ENCODE measurements around the gene SBNO2. TPM values are rescaled to one million over a fixed set of nuclear protein-coding genes. Genes with fewer than 3 reads are reported as not detected.

SBNO2 gene
- total RNA-seq, 1 donor from 2014 or later: 53.0 TPM

DNA sequence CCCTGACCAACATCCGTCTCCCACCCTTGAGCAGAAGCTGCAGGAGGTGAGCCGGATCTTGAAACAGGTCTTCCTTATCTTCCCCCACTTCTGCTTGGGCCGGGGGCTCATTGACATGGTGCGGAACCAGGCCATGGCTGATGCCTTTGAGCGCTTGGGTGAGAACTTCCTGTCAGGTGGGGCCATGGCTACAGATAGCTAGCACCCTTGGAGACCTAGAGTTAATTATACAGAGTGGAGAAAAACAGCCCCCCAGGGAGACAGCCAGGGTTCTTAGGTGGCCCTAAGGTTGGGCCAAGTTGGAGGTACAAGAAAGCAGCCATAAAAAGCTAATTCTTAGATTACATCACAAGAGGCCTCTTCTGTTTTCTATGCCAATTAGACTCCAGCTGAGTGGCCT is 116.0 kb downstream of the SBNO2 start:
- no peak for DNase-seq (ENCODE audit: low spot score in 2 of 2, unreplicated experiment in 2 of 2)
- no peaks in the 10 kb centered on the region for H3K9me3 Mint-ChIP-seq
- TF ChIP-seq, protein P1, sequence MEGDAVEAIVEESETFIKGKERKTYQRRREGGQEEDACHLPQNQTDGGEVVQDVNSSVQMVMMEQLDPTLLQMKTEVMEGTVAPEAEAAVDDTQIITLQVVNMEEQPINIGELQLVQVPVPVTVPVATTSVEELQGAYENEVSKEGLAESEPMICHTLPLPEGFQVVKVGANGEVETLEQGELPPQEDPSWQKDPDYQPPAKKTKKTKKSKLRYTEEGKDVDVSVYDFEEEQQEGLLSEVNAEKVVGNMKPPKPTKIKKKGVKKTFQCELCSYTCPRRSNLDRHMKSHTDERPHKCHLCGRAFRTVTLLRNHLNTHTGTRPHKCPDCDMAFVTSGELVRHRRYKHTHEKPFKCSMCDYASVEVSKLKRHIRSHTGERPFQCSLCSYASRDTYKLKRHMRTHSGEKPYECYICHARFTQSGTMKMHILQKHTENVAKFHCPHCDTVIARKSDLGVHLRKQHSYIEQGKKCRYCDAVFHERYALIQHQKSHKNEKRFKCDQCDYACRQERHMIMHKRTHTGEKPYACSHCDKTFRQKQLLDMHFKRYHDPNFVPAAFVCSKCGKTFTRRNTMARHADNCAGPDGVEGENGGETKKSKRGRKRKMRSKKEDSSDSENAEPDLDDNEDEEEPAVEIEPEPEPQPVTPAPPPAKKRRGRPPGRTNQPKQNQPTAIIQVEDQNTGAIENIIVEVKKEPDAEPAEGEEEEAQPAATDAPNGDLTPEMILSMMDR (IDR thresholded peaks at IDR 0.05; ENCODE audit: unreplicated experiment): no peak
- H3K36me3 Mint-ChIP-seq: no peaks in the 10 kb centered on the region
- H3K4me1 Mint-ChIP-seq: no peaks in the 10 kb centered on the region
- H3K27me3 Mint-ChIP-seq (ENCODE audit: low read depth): no peaks in the 10 kb centered on the region
- no peak overlapping the region for H3K4me3 Mint-ChIP-seq
- H3K27ac Mint-ChIP-seq: no peak overlapping the region

Other genes with a start within 250 kb of the SBNO2 start
- gene ARID3A, start 248.2 kb downstream of the SBNO2 start, total RNA-seq: 65.9 to 72.4 TPM (median 70.6 TPM) in 3 replicates
- 59.3 to 65.2 TPM (median 59.4 TPM) in 3 replicates for gene WDR18, start 189.9 kb downstream of the SBNO2 start, total RNA-seq
- 0.29 to 0.36 TPM (median 0.34 TPM) in 3 replicates for gene GRIN3B, start 173.8 kb downstream of the SBNO2 start, total RNA-seq
- 232 to 245 TPM (median 242 TPM) in 3 replicates for gene TMEM259, start 153.1 kb downstream of the SBNO2 start, total RNA-seq
- not detected in 3 replicates for gene RNU6-2, start 152.7 kb downstream of the SBNO2 start, total RNA-seq
- gene CNN2, start 147.7 kb downstream of the SBNO2 start, total RNA-seq: 492 to 501 TPM (median 493 TPM) in 3 replicates
- 18.0 to 22.5 TPM (median 20.1 TPM) in 3 replicates for gene ABCA7, start 134.2 kb downstream of the SBNO2 start, total RNA-seq
- gene ARHGAP45, start 107.1 kb downstream of the SBNO2 start, total RNA-seq: 2.4 to 3.8 TPM (median 3.2 TPM) in 3 replicates
- 137 to 145 TPM (median 143 TPM) in 3 replicates for gene POLR2E, start 78.9 kb downstream of the SBNO2 start, total RNA-seq
- gene GPX4, start 70.3 kb downstream of the SBNO2 start, total RNA-seq: 190 to 208 TPM (median 201 TPM) in 3 replicates
- gene STK11, start 31.5 kb upstream of the SBNO2 start, total RNA-seq: 71.7 to 73.0 TPM (median 71.8 TPM) in 3 replicates
- gene CBARP, start 63.7 kb upstream of the SBNO2 start, total RNA-seq: 9.0 to 10.4 TPM (median 9.2 TPM) in 3 replicates
- gene ATP5F1D, start 67.5 kb upstream of the SBNO2 start, total RNA-seq: 105 to 115 TPM (median 108 TPM) in 3 replicates
- 168 to 177 TPM (median 172 TPM) in 3 replicates for gene MIDN, start 74.3 kb upstream of the SBNO2 start, total RNA-seq
- gene CIRBP, start 95.1 kb upstream of the SBNO2 start, total RNA-seq: 659 to 674 TPM (median 670 TPM) in 3 replicates
- gene FAM174C, start 101.3 kb upstream of the SBNO2 start, total RNA-seq: 24.4 to 25.8 TPM (median 25.5 TPM) in 3 replicates
- 13.1 to 15.0 TPM (median 14.0 TPM) in 3 replicates for gene EFNA2, start 111.6 kb upstream of the SBNO2 start, total RNA-seq
- 52.2 to 56.8 TPM (median 55.9 TPM) in 3 replicates for gene NDUFS7, start 209.6 kb upstream of the SBNO2 start, total RNA-seq
- gene GAMT, start 227.3 kb upstream of the SBNO2 start, total RNA-seq: 41.5 to 44.5 TPM (median 42.6 TPM) in 3 replicates
- 130 to 134 TPM (median 131 TPM) in 3 replicates for gene DAZAP1, start 233.3 kb upstream of the SBNO2 start, total RNA-seq

Measured in mesothelial cell of epicardium (in vitro differentiated cells).